ENCODE measurements around the gene ARF6. TPM values are rescaled to one million over a fixed set of nuclear protein-coding genes. Genes with fewer than 3 reads are reported as not detected.

ARF6 gene
- total and polyA plus RNA-seq, 9 of the 15 experiments (the other 6 are each of a cell fraction or from before 2014, with no cell fraction given) = 15.3 to 35.2 (median 24.9) TPM

DNA sequence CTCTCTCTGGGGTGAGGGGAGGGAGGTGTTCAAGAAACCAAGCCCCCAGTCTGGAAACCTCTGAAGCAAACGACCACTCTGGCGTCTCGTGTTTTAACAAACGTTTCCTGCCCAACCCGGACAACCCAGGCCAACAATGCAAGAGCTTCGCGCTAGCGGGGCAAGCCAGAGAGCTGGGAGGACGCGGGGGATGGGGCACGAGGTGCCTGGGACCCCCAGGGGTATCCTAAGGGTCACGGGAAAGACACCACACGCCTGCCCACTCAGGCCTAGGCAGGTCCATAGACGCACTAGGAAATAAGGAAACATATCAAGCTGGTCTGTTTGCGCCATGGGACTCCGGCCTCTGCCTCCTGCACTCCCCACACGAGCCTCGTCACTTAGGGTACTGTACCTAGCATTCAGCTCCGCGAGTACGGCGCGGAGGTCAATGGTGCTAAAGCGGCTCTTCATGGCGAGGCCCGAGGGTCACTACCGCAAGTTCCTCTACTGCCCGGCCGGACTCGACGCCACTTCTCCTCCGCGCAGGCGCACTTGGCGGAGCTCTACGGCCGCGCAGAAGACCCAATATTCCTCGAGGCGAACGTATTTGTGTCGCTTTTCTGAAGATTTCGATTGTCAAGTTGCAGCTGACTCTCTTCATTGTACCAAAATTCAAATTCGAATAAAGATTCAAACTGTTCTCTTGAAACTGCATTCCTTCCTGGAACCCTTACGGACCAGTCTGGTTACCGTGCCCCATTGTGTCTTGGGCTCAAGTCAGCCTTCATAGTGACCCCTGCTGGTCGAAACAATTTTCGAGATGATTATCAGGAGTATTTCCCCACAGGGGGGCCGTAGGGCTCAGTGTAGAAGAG lies 40.4 kb upstream of the ARF6 start, which contains the start of gene NEMF (continued):
- TF ChIP-seq, protein P1, sequence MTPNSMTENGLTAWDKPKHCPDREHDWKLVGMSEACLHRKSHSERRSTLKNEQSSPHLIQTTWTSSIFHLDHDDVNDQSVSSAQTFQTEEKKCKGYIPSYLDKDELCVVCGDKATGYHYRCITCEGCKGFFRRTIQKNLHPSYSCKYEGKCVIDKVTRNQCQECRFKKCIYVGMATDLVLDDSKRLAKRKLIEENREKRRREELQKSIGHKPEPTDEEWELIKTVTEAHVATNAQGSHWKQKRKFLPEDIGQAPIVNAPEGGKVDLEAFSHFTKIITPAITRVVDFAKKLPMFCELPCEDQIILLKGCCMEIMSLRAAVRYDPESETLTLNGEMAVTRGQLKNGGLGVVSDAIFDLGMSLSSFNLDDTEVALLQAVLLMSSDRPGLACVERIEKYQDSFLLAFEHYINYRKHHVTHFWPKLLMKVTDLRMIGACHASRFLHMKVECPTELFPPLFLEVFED (CRISPR knock-in tag; conservative IDR thresholded peaks at IDR 0.05) = no peak
- TF ChIP-seq HOXB6 (CRISPR knock-in tag; IDR thresholded peaks at IDR 0.05; ENCODE audit: borderline replicate concordance) (no peak), SLC30A9 (CRISPR knock-in tag; IDR thresholded peaks at IDR 0.05) (no peak), ERF (CRISPR knock-in tag; IDR thresholded peaks at IDR 0.05) (no peak), ZBTB1 (CRISPR knock-in tag; IDR thresholded peaks at IDR 0.05; ENCODE audit: borderline replicate concordance, low read depth) (no peak), EHMT2 (IDR thresholded peaks at IDR 0.05) (peak; percentile 42; the same call in 1 of the 2 replicates), ZNF146 (CRISPR knock-in tag; IDR thresholded peaks at IDR 0.05; ENCODE audit: unreplicated experiment) (no peak), ZSCAN29 (IDR thresholded peaks at IDR 0.05) (no peak), ZNF224 (CRISPR knock-in tag; IDR thresholded peaks at IDR 0.05) (no peak), ZNF445 (CRISPR knock-in tag; IDR thresholded peaks at IDR 0.05; ENCODE audit: low read depth) (no peak)
- TF ChIP-seq, protein P2, sequence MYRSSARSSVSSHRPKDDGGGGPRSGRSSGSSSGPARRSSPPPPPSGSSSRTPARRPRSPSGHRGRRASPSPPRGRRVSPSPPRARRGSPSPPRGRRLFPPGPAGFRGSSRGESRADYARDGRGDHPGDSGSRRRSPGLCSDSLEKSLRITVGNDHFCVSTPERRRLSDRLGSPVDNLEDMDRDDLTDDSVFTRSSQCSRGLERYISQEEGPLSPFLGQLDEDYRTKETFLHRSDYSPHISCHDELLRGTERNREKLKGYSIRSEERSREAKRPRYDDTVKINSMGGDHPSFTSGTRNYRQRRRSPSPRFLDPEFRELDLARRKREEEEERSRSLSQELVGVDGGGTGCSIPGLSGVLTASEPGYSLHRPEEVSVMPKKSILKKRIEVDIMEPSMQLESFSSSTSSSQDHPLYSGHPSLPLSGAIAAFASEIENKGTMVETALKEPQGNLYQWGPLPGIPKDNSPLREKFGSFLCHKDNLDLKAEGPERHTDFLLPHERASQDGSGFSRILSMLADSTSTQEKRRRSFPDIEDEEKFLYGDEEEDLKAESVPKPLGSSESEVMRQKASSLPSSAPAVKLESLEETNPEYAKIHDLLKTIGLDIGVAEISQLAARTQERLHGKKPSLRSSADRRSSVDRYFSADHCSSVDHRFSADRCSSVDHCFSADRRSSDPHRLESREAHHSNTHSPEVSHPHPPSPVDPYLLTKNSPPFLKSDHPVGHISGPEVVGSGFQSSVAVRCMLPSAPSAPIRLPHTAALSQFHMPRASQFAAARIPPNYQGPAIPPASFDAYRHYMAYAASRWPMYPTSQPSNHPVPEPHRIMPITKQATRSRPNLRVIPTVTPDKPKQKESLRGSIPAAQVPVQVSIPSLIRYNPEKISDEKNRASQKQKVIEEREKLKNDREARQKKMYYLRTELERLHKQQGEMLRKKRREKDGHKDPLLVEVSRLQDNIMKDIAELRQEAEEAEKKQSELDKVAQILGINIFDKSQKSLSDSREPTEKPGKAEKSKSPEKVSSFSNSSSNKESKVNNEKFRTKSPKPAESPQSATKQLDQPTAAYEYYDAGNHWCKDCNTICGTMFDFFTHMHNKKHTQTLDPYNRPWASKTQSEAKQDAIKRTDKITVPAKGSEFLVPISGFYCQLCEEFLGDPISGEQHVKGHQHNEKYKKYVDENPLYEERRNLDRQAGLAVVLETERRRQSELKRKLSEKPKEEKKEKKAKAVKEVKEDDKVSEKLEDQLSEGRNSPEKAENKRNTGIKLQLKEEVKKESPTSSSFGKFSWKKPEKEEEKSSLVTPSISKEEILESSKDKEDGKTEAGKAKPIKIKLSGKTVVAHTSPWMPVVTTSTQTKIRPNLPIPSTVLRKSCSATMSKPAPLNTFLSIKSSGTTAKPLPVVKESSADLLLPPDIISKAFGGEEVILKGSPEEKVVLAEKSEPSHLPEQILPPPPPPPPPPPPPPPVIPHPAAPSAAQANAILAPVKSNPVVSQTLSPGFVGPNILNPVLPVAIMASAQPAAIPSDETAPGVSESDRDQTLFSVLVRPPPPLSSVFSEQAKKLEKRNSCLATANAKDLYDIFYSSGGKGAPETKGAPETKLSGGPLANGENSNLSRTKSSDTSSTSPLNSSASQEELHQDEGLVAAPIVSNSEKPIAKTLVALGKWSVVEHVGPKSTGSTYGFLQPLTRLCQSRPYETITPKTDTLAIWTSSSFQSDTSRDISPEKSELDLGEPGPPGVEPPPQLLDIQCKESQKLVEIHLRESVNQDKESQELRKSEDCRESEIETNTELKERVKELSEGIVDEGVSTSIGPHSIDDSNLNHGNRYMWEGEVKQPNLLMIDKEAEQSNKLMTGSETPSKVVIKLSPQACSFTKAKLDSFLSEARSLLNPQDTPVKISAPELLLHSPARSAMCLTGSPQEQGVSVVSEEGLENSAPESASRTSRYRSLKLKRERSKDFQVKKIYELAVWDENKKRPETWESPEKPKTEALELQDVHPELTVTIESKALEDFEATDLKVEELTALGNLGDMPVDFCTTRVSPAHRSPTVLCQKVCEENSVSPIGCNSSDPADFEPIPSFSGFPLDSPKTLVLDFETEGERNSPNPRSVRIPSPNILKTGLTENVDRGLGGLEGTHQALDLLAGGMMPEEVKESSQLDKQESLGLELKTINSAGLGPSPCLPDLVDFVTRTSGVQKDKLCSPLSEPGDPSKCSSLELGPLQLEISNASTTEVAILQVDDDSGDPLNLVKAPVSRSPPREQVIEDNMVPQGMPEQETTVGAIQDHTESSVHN (IDR thresholded peaks at IDR 0.05; ENCODE audit: borderline replicate concordance in 1 of 2, low read depth in 1 of 2) = no peak
- TF ChIP-seq, protein P3, sequence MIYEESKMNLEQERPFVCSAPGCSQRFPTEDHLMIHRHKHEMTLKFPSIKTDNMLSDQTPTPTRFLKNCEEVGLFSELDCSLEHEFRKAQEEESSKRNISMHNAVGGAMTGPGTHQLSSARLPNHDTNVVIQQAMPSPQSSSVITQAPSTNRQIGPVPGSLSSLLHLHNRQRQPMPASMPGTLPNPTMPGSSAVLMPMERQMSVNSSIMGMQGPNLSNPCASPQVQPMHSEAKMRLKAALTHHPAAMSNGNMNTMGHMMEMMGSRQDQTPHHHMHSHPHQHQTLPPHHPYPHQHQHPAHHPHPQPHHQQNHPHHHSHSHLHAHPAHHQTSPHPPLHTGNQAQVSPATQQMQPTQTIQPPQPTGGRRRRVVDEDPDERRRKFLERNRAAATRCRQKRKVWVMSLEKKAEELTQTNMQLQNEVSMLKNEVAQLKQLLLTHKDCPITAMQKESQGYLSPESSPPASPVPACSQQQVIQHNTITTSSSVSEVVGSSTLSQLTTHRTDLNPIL (CRISPR knock-in tag; IDR thresholded peaks at IDR 0.05) = no peak
- TF ChIP-seq, protein P4, sequence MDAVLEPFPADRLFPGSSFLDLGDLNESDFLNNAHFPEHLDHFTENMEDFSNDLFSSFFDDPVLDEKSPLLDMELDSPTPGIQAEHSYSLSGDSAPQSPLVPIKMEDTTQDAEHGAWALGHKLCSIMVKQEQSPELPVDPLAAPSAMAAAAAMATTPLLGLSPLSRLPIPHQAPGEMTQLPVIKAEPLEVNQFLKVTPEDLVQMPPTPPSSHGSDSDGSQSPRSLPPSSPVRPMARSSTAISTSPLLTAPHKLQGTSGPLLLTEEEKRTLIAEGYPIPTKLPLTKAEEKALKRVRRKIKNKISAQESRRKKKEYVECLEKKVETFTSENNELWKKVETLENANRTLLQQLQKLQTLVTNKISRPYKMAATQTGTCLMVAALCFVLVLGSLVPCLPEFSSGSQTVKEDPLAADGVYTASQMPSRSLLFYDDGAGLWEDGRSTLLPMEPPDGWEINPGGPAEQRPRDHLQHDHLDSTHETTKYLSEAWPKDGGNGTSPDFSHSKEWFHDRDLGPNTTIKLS (IDR thresholded peaks at IDR 0.05; ENCODE audit: borderline replicate concordance, low read depth) = 0 out of 2 replicates have a peak, but pooled peaks have one; percentile 33

All from K562 (cell line).